GM06990 (cell line): ENCODE results near the gene EIF2B2.

ENCODE experiments used
- DNase-seq: peaks from one replicate; pipeline ENCODE4 v3.0.0-alpha.2; 2011; ENCODE audit not compliant: insufficient read length; ENCODE audit errors: extremely low read depth
- H3K27me3 ChIP-seq: replicated peaks from 2 replicates; pipeline ENCODE4 v1.6.0; 2011; ENCODE audit warnings: low read length; ENCODE audit not compliant: control insufficient read depth, insufficient read depth
- H3K36me3 ChIP-seq: 2 replicates; pipeline ENCODE4 v1.5.1; 2011; ENCODE audit warnings: low read length; ENCODE audit not compliant: control insufficient read depth, insufficient read depth
- H3K4me3 ChIP-seq: replicated peaks from 2 replicates; pipeline ENCODE4 v1.5.1; 2011; ENCODE audit warnings: low read depth, mild to moderate bottlenecking, control low read depth, low read length
- CTCF ChIP-seq: IDR thresholded peaks from 2 replicates; pipeline ENCODE4 v1.5.1; 2011; ENCODE audit warnings: low read length, control low read depth, mild to moderate bottlenecking, inconsistent platforms; ENCODE audit not compliant: insufficient read depth, poor library complexity, severe bottlenecking

Gene EIF2B2

GRCh38 chr14:75054421-75054820 is 51.7 kb downstream of the EIF2B2 start:
- Histone ChIP-seq H3K27me3 (no peaks in the 10 kb centered on the region), H3K36me3 (no peaks in the 10 kb centered on the region), H3K4me3 (no peak overlapping the region)
- no peak for TF ChIP-seq CTCF
- DNase-seq: no peak

- no peaks in the 10 kb centered on the region for H3K27me3 ChIP-seq
- H3K36me3 ChIP-seq: no peaks in the 10 kb centered on the region
- TF ChIP-seq CTCF: no peak
- DNase-seq: no peak
- no peak overlapping the region for H3K4me3 ChIP-seq
These were observed 56.9 kb downstream of the EIF2B2 start for GRCh38 chr14:75059642-75060041.

- no peak for TF ChIP-seq CTCF
- Histone ChIP-seq H3K27me3 (no peaks in the 10 kb centered on the region), H3K36me3 (no peaks in the 10 kb centered on the region), H3K4me3 (no peak overlapping the region)
- DNase-seq: no peak
These were observed 57.7 kb downstream of the EIF2B2 start for GRCh38 chr14:75060420-75060819.
